Liver (tissue), 9 donors: ENCODE measurements around the gene SLX4. TPM values are rescaled to one million over a fixed set of nuclear protein-coding genes. Genes with fewer than 3 reads are reported as not detected.

Experiments
- DNase-seq: peaks from one replicate; pipeline ENCODE4 v3.0.0-alpha.2; 2017; ENCODE audit warnings: low spot score
- H3K27ac ChIP-seq, 2 donors: one replicate each; pipeline ENCODE4 v1.7.0; 2013; ENCODE audit warnings: inconsistent platforms in 2 of 2, low read length in 2 of 2, control low read depth in 1 of 2, low read depth in 1 of 2, mild to moderate bottlenecking in 1 of 2
- H3K27me3 ChIP-seq, 4 donors: one replicate each; pipeline versions ENCODE4 v1.6.1 to v1.7.0; 2013; ENCODE audit warnings: low read length in 3 of 4, inconsistent platforms in 1 of 4, mild to moderate bottlenecking in 1 of 4, moderate library complexity in 1 of 4; ENCODE audit not compliant: control insufficient read depth in 4 of 4, insufficient read depth in 4 of 4
- H3K36me3 ChIP-seq, 4 donors: one replicate each; pipeline versions ENCODE4 v1.6.1 to v1.7.0; 2013; ENCODE audit warnings: low read length in 3 of 4, mild to moderate bottlenecking in 3 of 4, low read depth in 1 of 4, moderate library complexity in 1 of 4; ENCODE audit not compliant: control insufficient read depth in 4 of 4, insufficient read depth in 3 of 4
- H3K4me1 ChIP-seq, 4 donors: one replicate each; pipeline versions ENCODE4 v1.6.1 to v1.7.0; 2013; ENCODE audit warnings: low read length in 3 of 4, mild to moderate bottlenecking in 3 of 4, moderate library complexity in 1 of 4; ENCODE audit not compliant: control insufficient read depth in 4 of 4, insufficient read depth in 4 of 4
- H3K4me3 ChIP-seq, 3 donors: one replicate each; pipeline versions ENCODE4 v1.6.1 to v1.7.0; 2013; ENCODE audit warnings: low read length in 3 of 3, control low read depth in 1 of 3, low read depth in 1 of 3, mild to moderate bottlenecking in 1 of 3
- H3K9ac ChIP-seq, 2 donors: one replicate each; pipeline ENCODE4 v1.7.0; 2013; ENCODE audit warnings: low read length in 2 of 2, mild to moderate bottlenecking in 2 of 2, moderate library complexity in 2 of 2, control low read depth in 1 of 2, low read depth in 1 of 2
- H3K9me3 ChIP-seq, 4 donors: one replicate each; pipeline versions ENCODE4 v1.6.1 to v1.7.0; 2013; ENCODE audit warnings: low read length in 3 of 4; ENCODE audit not compliant: control insufficient read depth in 4 of 4
- EGR1 ChIP-seq, 2 donors: IDR thresholded peaks; 2 replicates each; pipeline ENCODE4 v1.6.1; 2016 to 2018; ENCODE audit warnings: antibody characterized with exemption in 2 of 2, low read depth in 2 of 2
- GABPA ChIP-seq, 2 donors: IDR thresholded peaks in 1 of 2; conservative IDR thresholded peaks in 1 of 2; 2 replicates each; pipeline ENCODE4 v1.6.1; 2016; ENCODE audit warnings: antibody characterized with exemption in 2 of 2, mild to moderate bottlenecking in 1 of 2, moderate library complexity in 1 of 2
- HNF4A ChIP-seq, 2 donors: conservative IDR thresholded peaks; 2 replicates each; pipeline ENCODE4 v1.6.1; 2016; ENCODE audit warnings: antibody characterized with exemption in 2 of 2, mild to moderate bottlenecking in 2 of 2
- HNF4G ChIP-seq: IDR thresholded peaks from 2 replicates; pipeline ENCODE4 v1.6.1; 2016; ENCODE audit warnings: antibody characterized with exemption
- JUND ChIP-seq, 2 donors: IDR thresholded peaks; 2 replicates each; pipeline ENCODE4 v1.6.1; 2016; ENCODE audit warnings: antibody characterized with exemption in 2 of 2
- NR2F2 ChIP-seq: IDR thresholded peaks from 2 replicates; pipeline ENCODE4 v1.6.1; 2016; ENCODE audit warnings: antibody characterized with exemption
- RAD21 ChIP-seq, 2 donors: IDR thresholded peaks; 2 replicates each; pipeline ENCODE4 v1.6.1; 2016; ENCODE audit warnings: antibody characterized with exemption in 2 of 2, mild to moderate bottlenecking in 2 of 2
- RXRA ChIP-seq, 2 donors: IDR thresholded peaks; 2 replicates each; pipeline ENCODE4 v1.6.1; 2017 to 2018; ENCODE audit warnings: antibody characterized with exemption in 2 of 2, mild to moderate bottlenecking in 1 of 2
- SP1 ChIP-seq: IDR thresholded peaks from 2 replicates; pipeline ENCODE4 v1.6.1; 2018; ENCODE audit warnings: antibody characterized with exemption, mild to moderate bottlenecking
- TAF1 ChIP-seq: conservative IDR thresholded peaks from 2 replicates; pipeline ENCODE4 v1.6.1; 2016; ENCODE audit warnings: antibody characterized with exemption, mild to moderate bottlenecking
- YY1 ChIP-seq: IDR thresholded peaks from 2 replicates; pipeline ENCODE4 v1.6.1; 2016; ENCODE audit warnings: antibody characterized with exemption, mild to moderate bottlenecking
- WGBS: extraction: QIAGEN DNeasy Blood & Tissue Kit; methylation state at CpG from one replicate; pipeline ENCODE4 v1.1.7; 2013; 5-methylcytosine and 5-hydroxymethylcytosine counted together
- polyA plus RNA-seq, 2 donors: library from polyadenylated mRNA; stranded (reverse) in 1 of 2; unstranded in 1 of 2; fragments of 200-250 nt in 1 of 2; fragments of >200 nt in 1 of 2; fragmentation: Nextera tagmentation in 1 of 2; extraction: Ambion mirVana in 1 of 2; gene quantifications; one replicate each; pipeline versions ENCODE4 v1.2.1 to v1.2.3, GENCODE V29; 2013 to 2015
- total RNA-seq, 2 donors: library from RNA; depleted of rRNA; stranded (reverse); fragments of >200 nt; gene quantifications; one replicate each; pipeline ENCODE4 v1.2.3, GENCODE V29; 2014
- TF ChIP-seq, protein P1 (sequence below): IDR thresholded peaks from 2 replicates; pipeline ENCODE4 v1.6.1; 2016; ENCODE audit warnings: antibody characterized with exemption
- TF ChIP-seq, protein P2 (sequence below): fragments of 150-350 bp; IDR thresholded peaks from 2 replicates; pipeline ENCODE4 v1.5.1; 2017; ENCODE audit warnings: improper control_type of control experiment, low read depth, low read length; ENCODE audit not compliant: missing input control
- TF ChIP-seq, protein P3 (sequence below): IDR thresholded peaks from 2 replicates; pipeline ENCODE4 v1.6.1; 2016; ENCODE audit warnings: antibody characterized with exemption, mild to moderate bottlenecking
- TF ChIP-seq, protein P4 (sequence below): IDR thresholded peaks from 2 replicates; pipeline ENCODE4 v1.6.1; 2016; ENCODE audit warnings: antibody characterized with exemption
- TF ChIP-seq, protein P5 (sequence below): IDR thresholded peaks from 2 replicates; pipeline ENCODE4 v1.6.1; 2016; ENCODE audit warnings: antibody characterized with exemption
- donor health status: healthy.
- donor health status: healthy.
- donor health status: healthy.
- donor health status: healthy.
- donor health status: healthy.

Gene SLX4
- total and polyA plus RNA-seq, 4 donors = 0.32 to 4.9 (median 1.3) TPM

DNA sequence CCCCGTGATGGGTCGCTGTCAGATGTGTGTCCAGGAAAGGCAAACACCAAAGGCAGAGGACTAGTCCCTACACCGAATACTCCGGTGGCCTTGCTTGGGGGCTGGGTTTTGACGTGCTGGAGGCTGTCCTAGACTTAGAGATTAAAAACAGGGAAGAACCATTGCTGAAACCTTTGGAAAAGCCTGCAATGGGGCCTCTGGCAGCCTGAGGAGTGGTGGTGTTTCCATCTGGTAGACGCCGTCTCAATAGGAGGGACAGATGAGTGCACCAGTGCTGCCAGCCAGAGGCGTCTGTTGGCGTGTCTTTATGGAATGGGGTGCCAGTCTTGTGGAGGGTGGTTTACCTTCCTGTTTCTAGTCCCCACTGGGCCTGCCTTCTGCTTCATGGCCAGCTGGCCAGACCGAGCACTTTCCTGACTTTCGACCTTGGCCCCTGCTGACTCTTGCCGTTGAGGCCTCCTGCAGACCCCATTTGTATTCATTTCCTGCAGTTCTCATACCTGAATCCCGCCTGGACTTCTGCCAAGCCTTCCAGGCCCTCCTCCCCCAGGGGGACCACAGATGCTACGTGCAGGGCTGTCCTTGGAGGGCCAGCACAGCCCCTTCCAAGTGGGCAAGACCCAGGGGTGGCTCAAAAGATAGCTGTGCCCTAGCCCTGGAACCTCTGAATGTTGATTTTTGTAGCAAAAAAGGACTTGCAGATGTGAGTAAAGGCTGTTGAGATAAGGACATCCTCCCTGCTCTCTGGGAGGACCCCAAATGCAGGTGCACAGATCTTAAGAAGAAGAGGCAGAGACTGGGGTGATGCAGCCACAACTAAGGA is 41.2 kb upstream of the SLX4 start (continued):
- TF ChIP-seq, protein P1, sequence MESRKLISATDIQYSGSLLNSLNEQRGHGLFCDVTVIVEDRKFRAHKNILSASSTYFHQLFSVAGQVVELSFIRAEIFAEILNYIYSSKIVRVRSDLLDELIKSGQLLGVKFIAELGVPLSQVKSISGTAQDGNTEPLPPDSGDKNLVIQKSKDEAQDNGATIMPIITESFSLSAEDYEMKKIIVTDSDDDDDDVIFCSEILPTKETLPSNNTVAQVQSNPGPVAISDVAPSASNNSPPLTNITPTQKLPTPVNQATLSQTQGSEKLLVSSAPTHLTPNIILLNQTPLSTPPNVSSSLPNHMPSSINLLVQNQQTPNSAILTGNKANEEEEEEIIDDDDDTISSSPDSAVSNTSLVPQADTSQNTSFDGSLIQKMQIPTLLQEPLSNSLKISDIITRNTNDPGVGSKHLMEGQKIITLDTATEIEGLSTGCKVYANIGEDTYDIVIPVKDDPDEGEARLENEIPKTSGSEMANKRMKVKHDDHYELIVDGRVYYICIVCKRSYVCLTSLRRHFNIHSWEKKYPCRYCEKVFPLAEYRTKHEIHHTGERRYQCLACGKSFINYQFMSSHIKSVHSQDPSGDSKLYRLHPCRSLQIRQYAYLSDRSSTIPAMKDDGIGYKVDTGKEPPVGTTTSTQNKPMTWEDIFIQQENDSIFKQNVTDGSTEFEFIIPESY = no peak
- no peak for TF ChIP-seq RAD21 (IDR thresholded peaks at IDR 0.05)
- TF ChIP-seq HNF4G = no peak
- TF ChIP-seq JUND (IDR thresholded peaks at IDR 0.05) = no peak

DNA sequence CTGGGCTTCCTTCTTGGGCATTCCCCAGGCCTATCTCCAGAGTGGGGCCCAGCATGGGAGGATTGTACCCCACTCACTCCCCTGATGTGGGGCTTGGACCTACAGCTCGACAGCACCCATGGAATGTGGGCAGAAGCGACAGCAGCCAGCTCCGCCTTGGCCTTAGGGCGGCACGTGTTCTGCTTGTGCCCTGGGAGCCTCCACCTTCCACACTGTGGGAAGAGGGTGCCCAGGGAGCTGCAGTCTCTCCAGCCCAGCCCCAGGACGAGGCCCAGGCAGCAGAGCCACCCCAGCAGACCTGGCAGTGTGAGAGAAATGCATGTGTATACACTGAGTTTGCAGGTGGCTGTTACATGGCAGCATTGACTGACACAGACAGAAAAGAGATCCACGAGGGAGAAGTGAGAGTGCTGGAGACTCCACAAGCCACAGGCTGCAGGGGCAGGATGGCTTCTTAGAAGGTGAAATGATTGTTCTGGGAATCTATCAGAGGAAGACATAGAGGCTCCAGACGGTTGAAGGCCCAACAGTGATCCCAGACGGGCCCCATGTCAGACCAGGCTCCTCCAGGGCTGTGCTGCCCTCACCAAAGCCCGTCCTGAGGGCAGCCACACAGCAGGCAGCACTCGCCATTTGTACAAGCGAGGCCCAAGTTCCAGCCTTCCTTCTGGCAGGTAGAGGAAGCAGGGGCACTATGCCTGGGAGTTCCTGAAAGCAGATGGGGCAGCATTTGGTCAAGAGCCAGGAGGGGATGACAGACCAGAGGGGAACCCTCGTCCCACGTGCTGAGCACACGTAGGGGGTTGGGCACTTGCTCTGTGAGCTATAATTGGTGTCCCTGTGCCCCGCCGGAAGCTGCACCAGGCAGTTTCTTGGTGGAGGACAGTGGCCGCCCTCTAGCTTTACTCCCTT is 40.3 kb upstream of the SLX4 start:
- Histone ChIP-seq H3K27me3 (no peaks in the 10 kb centered on the region), H3K9ac (no peak overlapping the region), H3K4me1 (no peaks in the 10 kb centered on the region), H3K27ac (no peak overlapping the region), H3K36me3 (peaks cover 0 to 14% (median 3%) of the 10 kb centered on the region in 4 donors), H3K4me3 (no peak overlapping the region), H3K9me3 (no peaks in the 10 kb centered on the region)
- TF ChIP-seq HNF4G = no peak
- no peak for TF ChIP-seq JUND (IDR thresholded peaks at IDR 0.05)
- no peak for TF ChIP-seq GABPA (IDR thresholded peaks at IDR 0.05 in 1 of 2, conservative IDR thresholded peaks at IDR 0.05 in 1 of 2)
- TF ChIP-seq, protein P2, sequence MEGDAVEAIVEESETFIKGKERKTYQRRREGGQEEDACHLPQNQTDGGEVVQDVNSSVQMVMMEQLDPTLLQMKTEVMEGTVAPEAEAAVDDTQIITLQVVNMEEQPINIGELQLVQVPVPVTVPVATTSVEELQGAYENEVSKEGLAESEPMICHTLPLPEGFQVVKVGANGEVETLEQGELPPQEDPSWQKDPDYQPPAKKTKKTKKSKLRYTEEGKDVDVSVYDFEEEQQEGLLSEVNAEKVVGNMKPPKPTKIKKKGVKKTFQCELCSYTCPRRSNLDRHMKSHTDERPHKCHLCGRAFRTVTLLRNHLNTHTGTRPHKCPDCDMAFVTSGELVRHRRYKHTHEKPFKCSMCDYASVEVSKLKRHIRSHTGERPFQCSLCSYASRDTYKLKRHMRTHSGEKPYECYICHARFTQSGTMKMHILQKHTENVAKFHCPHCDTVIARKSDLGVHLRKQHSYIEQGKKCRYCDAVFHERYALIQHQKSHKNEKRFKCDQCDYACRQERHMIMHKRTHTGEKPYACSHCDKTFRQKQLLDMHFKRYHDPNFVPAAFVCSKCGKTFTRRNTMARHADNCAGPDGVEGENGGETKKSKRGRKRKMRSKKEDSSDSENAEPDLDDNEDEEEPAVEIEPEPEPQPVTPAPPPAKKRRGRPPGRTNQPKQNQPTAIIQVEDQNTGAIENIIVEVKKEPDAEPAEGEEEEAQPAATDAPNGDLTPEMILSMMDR = no peak
- no peak for TF ChIP-seq SP1
- TF ChIP-seq NR2F2 = no peak
- TF ChIP-seq, protein P3, sequence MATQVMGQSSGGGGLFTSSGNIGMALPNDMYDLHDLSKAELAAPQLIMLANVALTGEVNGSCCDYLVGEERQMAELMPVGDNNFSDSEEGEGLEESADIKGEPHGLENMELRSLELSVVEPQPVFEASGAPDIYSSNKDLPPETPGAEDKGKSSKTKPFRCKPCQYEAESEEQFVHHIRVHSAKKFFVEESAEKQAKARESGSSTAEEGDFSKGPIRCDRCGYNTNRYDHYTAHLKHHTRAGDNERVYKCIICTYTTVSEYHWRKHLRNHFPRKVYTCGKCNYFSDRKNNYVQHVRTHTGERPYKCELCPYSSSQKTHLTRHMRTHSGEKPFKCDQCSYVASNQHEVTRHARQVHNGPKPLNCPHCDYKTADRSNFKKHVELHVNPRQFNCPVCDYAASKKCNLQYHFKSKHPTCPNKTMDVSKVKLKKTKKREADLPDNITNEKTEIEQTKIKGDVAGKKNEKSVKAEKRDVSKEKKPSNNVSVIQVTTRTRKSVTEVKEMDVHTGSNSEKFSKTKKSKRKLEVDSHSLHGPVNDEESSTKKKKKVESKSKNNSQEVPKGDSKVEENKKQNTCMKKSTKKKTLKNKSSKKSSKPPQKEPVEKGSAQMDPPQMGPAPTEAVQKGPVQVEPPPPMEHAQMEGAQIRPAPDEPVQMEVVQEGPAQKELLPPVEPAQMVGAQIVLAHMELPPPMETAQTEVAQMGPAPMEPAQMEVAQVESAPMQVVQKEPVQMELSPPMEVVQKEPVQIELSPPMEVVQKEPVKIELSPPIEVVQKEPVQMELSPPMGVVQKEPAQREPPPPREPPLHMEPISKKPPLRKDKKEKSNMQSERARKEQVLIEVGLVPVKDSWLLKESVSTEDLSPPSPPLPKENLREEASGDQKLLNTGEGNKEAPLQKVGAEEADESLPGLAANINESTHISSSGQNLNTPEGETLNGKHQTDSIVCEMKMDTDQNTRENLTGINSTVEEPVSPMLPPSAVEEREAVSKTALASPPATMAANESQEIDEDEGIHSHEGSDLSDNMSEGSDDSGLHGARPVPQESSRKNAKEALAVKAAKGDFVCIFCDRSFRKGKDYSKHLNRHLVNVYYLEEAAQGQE = no peak
- TF ChIP-seq, protein P4, sequence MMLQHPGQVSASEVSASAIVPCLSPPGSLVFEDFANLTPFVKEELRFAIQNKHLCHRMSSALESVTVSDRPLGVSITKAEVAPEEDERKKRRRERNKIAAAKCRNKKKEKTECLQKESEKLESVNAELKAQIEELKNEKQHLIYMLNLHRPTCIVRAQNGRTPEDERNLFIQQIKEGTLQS = no peak
- TF ChIP-seq RXRA (IDR thresholded peaks at IDR 0.05) = no peak
- TF ChIP-seq HNF4A (conservative IDR thresholded peaks at IDR 0.05) = no peak
- no peak for TF ChIP-seq RAD21 (IDR thresholded peaks at IDR 0.05)
- no peak for TF ChIP-seq TAF1
- TF ChIP-seq, protein P5, sequence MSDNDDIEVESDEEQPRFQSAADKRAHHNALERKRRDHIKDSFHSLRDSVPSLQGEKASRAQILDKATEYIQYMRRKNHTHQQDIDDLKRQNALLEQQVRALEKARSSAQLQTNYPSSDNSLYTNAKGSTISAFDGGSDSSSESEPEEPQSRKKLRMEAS = no peak
- TF ChIP-seq YY1 = no peak
- TF ChIP-seq EGR1 (IDR thresholded peaks at IDR 0.05; ENCODE audit: low read depth in 2 of 2) = no peak
- TF ChIP-seq, protein P1 = no peak
- DNase-seq = peak; percentile 29
- 88% methylated on average over 18 of the region's 18 CpGs for WGBS
